A549 (cell line): ENCODE data around the gene MMP1.

Experiments
- BCL3 ChIP-seq: fragments of >200 bp; sonication (Bioruptor Twin); formaldehyde crosslinking; IDR thresholded peaks from 3 replicates; pipeline ENCODE4 v1.6.1; 2016
- CHD2 ChIP-seq: fragments of 150-350 bp; IDR thresholded peaks from 2 replicates; pipeline ENCODE4 v1.6.1; 2014; ENCODE audit warnings: low read length; ENCODE audit not compliant: partially characterized antibody
- EHF ChIP-seq: fragments of 250-450 bp; sonication (Bioruptor Pico); IDR thresholded peaks from 2 replicates; pipeline ENCODE4 v1.5.0; 2020; ENCODE audit warnings: mild to moderate bottlenecking
- EHMT2 ChIP-seq: fragments of 200-600 bp; sonication (generic); IDR thresholded peaks from 2 replicates; pipeline ENCODE4 v1.6.1; 2016; ENCODE audit warnings: antibody characterized with exemption, low read depth, mild to moderate bottlenecking, moderate library complexity
- ESRRA ChIP-seq: fragments of 150-350 bp; IDR thresholded peaks from 2 replicates; pipeline ENCODE4 v1.6.1; 2014; ENCODE audit warnings: mild to moderate bottlenecking, low read length, borderline replicate concordance
- HOXA7 ChIP-seq: fragments of 250-450 bp; sonication (Bioruptor Pico); IDR thresholded peaks from 2 replicates; pipeline ENCODE4 v1.5.0; 2020; ENCODE audit warnings: mild to moderate bottlenecking, moderate library complexity
- JUNB ChIP-seq: fragments of >200 bp; sonication (Bioruptor Twin); formaldehyde crosslinking; IDR thresholded peaks from 2 replicates; pipeline ENCODE4 v1.6.1; 2016
- MYC ChIP-seq: IDR thresholded peaks from 2 replicates; pipeline ENCODE4 v1.6.1; 2012; ENCODE audit warnings: mild to moderate bottlenecking, inconsistent platforms, low read length, improper control_type of control experiment, borderline replicate concordance
- PHF8 ChIP-seq: fragments of 200-600 bp; sonication (generic); IDR thresholded peaks from 2 replicates; pipeline ENCODE4 v1.6.1; 2016; ENCODE audit warnings: low read depth, mild to moderate bottlenecking, antibody characterized with exemption, moderate library complexity, borderline replicate concordance
- POLR2A ChIP-seq: IDR thresholded peaks from 2 replicates; pipeline ENCODE4 v1.6.1; 2012; ENCODE audit warnings: mild to moderate bottlenecking, low read length
- RFX5 ChIP-seq: fragments of 450-650 bp; IDR thresholded peaks from 2 replicates; pipeline ENCODE4 v1.7.1; 2014; ENCODE audit warnings: antibody characterized with exemption, mild to moderate bottlenecking, moderate library complexity
- SMC3 ChIP-seq: fragments of >200 bp; sonication (Bioruptor Twin); formaldehyde crosslinking; IDR thresholded peaks from 3 replicates; pipeline ENCODE4 v1.6.1; 2018; ENCODE audit warnings: inconsistent platforms
- TF ChIP-seq, protein P1 (sequence below): fragments of >200 bp; sonication (Bioruptor Twin); formaldehyde crosslinking; IDR thresholded peaks from 3 replicates; pipeline ENCODE4 v1.5.1; 2016

DNA sequence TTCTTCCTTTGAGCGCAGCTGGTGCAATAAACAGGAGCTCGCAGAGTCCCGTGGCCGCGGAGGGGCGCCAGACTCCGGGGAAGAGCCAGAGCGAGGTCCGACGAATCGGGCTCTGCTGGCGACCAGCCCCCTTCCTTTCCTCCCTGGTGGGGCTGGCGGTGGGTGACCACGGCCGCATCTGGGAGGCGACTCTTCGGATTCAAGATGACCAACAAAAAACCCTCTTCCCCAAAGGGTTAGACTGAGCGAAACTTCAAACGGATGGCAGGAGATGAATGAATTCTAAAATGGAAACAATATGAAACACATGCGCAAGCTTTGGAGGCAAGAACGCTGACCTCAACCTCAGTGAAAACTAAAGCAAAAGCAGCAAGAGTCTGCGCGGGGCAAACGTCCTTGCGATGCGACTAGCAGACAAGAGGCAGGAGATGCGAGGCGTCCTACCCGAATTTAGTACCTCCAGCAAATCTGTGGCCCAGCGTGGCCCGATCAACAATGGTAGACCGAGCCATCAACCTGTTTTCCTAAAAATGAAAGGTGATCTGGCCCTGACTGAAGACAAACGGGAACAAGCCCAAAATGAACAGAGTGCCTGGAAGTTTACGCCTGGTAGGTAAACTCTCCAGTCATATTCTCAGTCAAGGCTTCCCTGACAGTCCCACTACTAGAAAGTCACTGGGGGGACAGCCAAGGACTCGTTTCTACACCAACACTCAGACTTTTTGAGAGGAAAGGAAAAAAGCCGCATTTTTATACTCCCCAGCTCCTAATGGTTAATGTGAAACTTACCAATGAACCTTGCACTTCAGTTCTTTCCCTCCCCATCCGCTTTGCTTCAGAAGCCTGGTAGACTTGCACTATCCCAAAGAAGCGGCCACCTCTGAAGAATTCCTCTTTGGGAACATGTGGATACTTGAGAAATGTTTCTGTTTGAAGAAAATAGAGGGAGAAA, 33.8 kb upstream of the MMP1 start:
- TF ChIP-seq, protein P1, sequence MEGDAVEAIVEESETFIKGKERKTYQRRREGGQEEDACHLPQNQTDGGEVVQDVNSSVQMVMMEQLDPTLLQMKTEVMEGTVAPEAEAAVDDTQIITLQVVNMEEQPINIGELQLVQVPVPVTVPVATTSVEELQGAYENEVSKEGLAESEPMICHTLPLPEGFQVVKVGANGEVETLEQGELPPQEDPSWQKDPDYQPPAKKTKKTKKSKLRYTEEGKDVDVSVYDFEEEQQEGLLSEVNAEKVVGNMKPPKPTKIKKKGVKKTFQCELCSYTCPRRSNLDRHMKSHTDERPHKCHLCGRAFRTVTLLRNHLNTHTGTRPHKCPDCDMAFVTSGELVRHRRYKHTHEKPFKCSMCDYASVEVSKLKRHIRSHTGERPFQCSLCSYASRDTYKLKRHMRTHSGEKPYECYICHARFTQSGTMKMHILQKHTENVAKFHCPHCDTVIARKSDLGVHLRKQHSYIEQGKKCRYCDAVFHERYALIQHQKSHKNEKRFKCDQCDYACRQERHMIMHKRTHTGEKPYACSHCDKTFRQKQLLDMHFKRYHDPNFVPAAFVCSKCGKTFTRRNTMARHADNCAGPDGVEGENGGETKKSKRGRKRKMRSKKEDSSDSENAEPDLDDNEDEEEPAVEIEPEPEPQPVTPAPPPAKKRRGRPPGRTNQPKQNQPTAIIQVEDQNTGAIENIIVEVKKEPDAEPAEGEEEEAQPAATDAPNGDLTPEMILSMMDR = no peak
- no peak for TF ChIP-seq SMC3
- TF ChIP-seq BCL3 = no peak
- no peak for TF ChIP-seq POLR2A
- TF ChIP-seq MYC = no peak
- no peak for TF ChIP-seq RFX5
- no peak for TF ChIP-seq EHMT2
- no peak for TF ChIP-seq HOXA7
- no peak for TF ChIP-seq PHF8
- no peak for TF ChIP-seq EHF (CRISPR knock-in tag)
- no peak for TF ChIP-seq ESRRA
- no peak for TF ChIP-seq JUNB
- no peak for TF ChIP-seq CHD2
